Memory B cell (primary cell): Measurements from ENCODE around the gene CHMP4B.

Experiments
- ATAC-seq: fragments of 150-1000 bp; cut with Tn5 transposase; 2 replicates; pipeline ENCODE4 v1.10.0; 2021; ENCODE audit warnings: low read depth, mild to moderate bottlenecking, moderate library complexity
- DNase-seq, 2 donors: peaks; one replicate each; pipeline ENCODE4 v3.0.0; 2022; ENCODE audit warnings: low spot score in 2 of 2
- H3K27ac Mint-ChIP-seq: one replicate; pipeline ENCODE4 v1.8.0; 2022; ENCODE audit warnings: mild to moderate bottlenecking, moderate library complexity, mixed read lengths
- H3K27me3 Mint-ChIP-seq: one replicate; pipeline ENCODE4 v1.8.0; 2022; ENCODE audit warnings: mixed read lengths
- H3K36me3 Mint-ChIP-seq: one replicate; pipeline ENCODE4 v1.8.0; 2022; ENCODE audit warnings: mild to moderate bottlenecking, mixed read lengths
- H3K4me1 Mint-ChIP-seq: one replicate; pipeline ENCODE4 v1.8.0; 2022; ENCODE audit warnings: mixed read lengths
- H3K4me3 Mint-ChIP-seq: one replicate; pipeline ENCODE4 v1.8.0; 2022; ENCODE audit warnings: mild to moderate bottlenecking, moderate library complexity, mixed read lengths
- H3K9me3 Mint-ChIP-seq: one replicate; pipeline ENCODE4 v1.8.0; 2022; ENCODE audit warnings: mixed read lengths

The CHMP4B gene

DNA sequence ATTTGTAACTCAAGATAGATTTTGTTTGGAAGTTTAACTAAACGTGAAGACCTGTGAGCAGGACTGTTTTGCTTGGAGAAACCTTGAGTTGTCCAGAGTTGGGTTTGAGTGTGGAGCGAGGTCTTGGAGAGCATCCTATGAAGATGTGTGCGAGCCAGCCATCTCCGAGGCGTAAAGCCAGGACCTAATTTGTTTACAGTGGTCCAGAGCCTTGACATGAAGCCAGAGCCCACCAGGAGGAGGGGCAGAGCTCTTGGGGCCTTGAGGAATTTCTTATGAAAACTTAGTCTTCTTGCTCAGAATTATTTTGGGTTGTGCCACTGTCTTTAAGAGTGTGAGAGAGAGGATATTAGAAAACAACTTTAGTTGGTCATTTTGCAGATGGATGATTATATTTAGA is 6.3 kb downstream of the CHMP4B start:
- no peak overlapping the region for H3K4me3 Mint-ChIP-seq
- H3K36me3 Mint-ChIP-seq, result peaks cover 20% of the 10 kb centered on the region
- DNase-seq (no peak), ATAC-seq (no peak)
- no peaks in the 10 kb centered on the region for H3K9me3 Mint-ChIP-seq
- H3K4me1 Mint-ChIP-seq, result peaks cover 56% of the 10 kb centered on the region
- H3K27me3 Mint-ChIP-seq, result no peaks in the 10 kb centered on the region
- H3K27ac Mint-ChIP-seq, result peak overlapping the region; percentile 30

DNA sequence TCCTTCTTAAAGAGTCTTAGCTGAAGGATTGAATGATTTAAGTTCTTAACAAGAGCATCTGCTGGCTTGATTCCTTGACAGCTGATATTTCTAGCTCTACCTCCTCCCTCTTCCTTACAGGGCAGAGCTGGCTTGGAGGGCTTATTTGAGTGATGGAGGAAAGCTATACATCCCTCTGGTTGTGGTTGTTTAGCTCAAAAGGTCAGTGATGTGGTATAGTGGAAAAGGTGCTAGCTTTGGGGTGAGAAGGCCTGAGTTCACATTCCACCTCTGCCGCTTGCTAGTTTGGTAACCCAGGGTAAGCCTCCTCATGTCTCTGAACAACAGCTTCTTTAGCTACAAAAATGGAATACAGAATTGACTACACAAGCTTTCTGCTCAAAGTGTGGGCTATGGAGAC is 8.3 kb downstream of the CHMP4B start:
- ATAC-seq, result no peak
- Mint-ChIP-seq H3K9me3 (no peaks in the 10 kb centered on the region), H3K4me3 (no peak overlapping the region)

DNA sequence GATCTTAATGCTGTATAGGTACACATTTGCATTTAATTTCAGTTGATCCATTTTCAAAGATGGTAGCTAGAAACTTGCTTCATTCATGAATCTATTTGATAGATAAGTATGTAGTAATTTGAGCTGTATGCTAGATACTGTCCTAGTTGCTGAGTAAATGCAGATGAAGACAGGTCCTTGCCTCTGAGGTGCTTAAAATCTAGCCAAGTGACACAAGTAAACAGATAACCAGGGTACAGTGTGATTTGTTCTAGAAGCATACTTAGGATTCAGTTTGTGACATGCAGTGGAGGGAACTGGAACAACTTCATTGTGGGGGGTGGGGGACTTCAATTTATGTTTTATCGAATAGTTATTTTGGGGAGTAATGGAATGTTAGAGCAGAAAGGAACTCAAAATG is 9.2 kb downstream of the CHMP4B start:
- DNase-seq, result no peak
- Mint-ChIP-seq H3K27ac (peak overlapping the region; percentile 42), H3K4me1 (peaks cover 40% of the 10 kb centered on the region), H3K27me3 (no peaks in the 10 kb centered on the region), H3K4me3 (no peak overlapping the region), H3K9me3 (no peaks in the 10 kb centered on the region), H3K36me3 (peaks cover 18% of the 10 kb centered on the region)
- ATAC-seq, result no peak

More for the DNA sequence above, 8.3 kb downstream of the CHMP4B start:
- DNase-seq, result no peak
- Mint-ChIP-seq H3K4me1 (peaks cover 40% of the 10 kb centered on the region), H3K36me3 (peaks cover 19% of the 10 kb centered on the region), H3K27me3 (no peaks in the 10 kb centered on the region), H3K27ac (peak overlapping the region; percentile 78)

DNA sequence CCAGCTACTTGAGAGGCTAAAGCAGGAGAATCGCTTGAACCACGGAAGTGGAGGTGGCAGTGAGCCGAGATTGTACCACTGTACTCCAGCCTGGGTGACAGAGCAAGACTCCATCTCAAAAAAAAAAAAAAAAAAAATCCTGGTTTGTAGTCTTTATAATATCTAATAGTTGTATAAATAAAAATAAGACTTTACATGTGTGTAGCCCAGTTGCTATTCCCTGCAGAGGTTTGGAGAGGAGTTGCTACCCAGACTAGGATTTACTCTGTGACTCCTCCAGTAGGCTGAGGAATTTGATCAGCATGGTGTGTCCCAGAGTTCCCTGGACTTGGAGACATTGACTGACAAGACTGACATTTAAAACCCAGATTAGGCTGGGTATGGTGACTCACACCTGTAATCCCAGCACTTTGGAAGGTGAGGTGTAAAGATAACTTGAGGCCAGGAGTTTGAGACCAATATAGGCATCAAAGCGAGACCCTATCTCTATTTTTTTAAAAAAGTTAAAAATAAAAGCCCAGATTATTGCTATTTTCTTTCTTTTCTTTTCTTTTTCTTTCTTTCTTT is 10.2 kb downstream of the CHMP4B start:
- ATAC-seq (no peak), DNase-seq (no peak)
- H3K9me3 Mint-ChIP-seq, result no peaks in the 10 kb centered on the region
- no peaks in the 10 kb centered on the region for H3K27me3 Mint-ChIP-seq
- no peak overlapping the region for H3K4me3 Mint-ChIP-seq
- H3K27ac Mint-ChIP-seq, result no peak overlapping the region
- peaks cover 48% of the 10 kb centered on the region for H3K4me1 Mint-ChIP-seq
- H3K36me3 Mint-ChIP-seq, result peaks cover 18% of the 10 kb centered on the region

DNA sequence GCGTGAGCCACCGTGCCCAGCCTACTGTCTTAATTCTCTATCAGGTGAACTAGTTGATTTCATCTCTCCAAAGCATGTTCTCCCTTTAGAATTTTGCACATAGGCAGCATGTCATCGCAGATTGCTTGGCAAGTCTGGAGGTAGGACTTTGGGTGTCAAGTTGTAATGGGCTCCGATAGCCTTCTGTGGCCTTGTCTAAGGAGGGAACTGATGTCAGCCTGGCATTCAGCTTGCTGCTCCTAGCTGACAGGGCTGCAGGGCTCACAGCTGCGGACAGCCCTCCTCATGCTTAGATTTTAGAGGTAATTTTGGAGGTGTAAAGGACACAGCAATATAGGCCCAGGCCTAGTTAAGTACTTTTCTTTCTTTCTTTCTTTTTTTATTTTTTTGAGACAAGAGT is 11.3 kb downstream of the CHMP4B start:
- H3K4me3 Mint-ChIP-seq, result no peak overlapping the region
- H3K36me3 Mint-ChIP-seq, result peaks cover 18% of the 10 kb centered on the region
- DNase-seq (no peak), ATAC-seq (no peak)
- peaks cover 47% of the 10 kb centered on the region for H3K4me1 Mint-ChIP-seq
- H3K27ac Mint-ChIP-seq, result no peak overlapping the region
- no peaks in the 10 kb centered on the region for H3K9me3 Mint-ChIP-seq
- H3K27me3 Mint-ChIP-seq, result no peaks in the 10 kb centered on the region

DNA sequence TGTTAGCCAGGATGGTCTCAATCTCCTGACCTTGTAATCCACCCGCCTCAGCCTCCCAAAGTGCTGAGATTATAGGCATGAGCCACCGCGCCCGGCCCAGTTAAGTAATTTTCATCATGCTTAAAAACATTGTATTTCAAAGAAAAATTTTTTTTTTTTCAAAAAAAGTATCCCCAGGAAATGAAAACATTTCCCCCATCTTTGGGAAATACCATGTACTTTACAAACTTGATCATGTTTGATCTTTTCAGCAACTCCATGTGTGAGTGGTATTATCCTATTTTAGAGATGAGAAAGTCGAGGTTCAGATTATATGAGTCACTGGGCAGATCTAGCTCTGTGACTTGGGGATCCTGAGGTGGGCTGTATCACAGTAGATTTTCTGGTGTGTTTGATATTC is 11.8 kb downstream of the CHMP4B start:
- Mint-ChIP-seq H3K27ac (no peak overlapping the region), H3K4me3 (no peak overlapping the region), H3K36me3 (peaks cover 16% of the 10 kb centered on the region), H3K9me3 (no peaks in the 10 kb centered on the region), H3K4me1 (peaks cover 45% of the 10 kb centered on the region), H3K27me3 (no peaks in the 10 kb centered on the region)
- DNase-seq (no peak), ATAC-seq (no peak)

GRCh38 chr20:33824852-33825251 is 13.7 kb downstream of the CHMP4B start:
- Mint-ChIP-seq H3K27ac (no peak overlapping the region), H3K4me3 (no peak overlapping the region)
- ATAC-seq, result no peak

DNA sequence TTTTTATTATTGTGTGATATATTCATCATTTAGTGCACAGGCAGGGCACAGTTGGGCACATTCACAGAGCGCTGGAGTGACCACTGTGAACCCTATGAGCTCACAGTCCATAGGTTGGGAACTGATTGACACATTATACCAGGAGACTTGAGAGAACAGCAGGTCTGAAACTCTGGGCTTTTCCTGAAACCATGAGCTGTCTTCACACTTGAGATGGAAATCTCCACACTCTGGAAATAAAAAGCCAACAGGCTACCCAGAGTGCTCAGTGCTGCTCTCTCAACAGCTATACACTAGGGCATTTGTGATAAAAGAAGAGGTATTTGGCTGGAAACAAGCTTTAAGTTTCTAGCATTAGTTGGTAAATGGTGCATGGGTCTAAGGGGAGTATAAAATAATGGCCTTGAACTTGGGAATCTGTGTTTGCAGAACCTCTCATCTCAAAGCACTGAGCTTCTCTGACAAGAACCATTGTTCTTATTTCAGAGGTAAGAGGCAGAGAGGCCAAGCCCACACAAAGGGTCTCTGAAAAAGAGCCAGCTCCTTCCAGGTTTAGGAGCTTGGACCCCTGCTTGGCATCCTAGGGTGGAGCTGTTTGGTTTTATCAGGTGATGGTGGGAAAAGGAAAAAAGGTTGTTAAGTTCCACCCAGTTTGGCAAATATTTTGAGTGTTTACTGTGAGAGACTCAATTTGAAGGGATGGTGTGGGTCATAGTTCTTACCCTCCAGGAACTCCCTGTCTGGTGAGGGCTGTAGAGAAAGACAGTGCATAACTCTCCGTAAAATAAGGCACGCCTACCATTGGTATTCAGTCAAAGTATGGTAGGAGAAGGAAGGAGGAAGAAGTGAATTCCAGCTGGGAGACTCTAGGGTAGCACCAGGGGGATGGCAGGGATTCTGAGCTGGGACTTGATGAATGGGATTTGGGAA is 14.5 kb downstream of the CHMP4B start:
- Mint-ChIP-seq H3K27ac (peak overlapping the region; percentile 77), H3K9me3 (no peaks in the 10 kb centered on the region), H3K27me3 (no peaks in the 10 kb centered on the region), H3K4me1 (peaks cover 45% of the 10 kb centered on the region), H3K4me3 (no peak overlapping the region), H3K36me3 (peaks cover 15% of the 10 kb centered on the region)
- ATAC-seq (no peak), DNase-seq (no peak)

More at GRCh38 chr20:33824852-33825251, 13.7 kb downstream of the CHMP4B start:
- H3K4me1 Mint-ChIP-seq, result peaks cover 48% of the 10 kb centered on the region
- no peak for DNase-seq
- H3K36me3 Mint-ChIP-seq, result peaks cover 17% of the 10 kb centered on the region
- no peaks in the 10 kb centered on the region for H3K9me3 Mint-ChIP-seq
- no peaks in the 10 kb centered on the region for H3K27me3 Mint-ChIP-seq

DNA sequence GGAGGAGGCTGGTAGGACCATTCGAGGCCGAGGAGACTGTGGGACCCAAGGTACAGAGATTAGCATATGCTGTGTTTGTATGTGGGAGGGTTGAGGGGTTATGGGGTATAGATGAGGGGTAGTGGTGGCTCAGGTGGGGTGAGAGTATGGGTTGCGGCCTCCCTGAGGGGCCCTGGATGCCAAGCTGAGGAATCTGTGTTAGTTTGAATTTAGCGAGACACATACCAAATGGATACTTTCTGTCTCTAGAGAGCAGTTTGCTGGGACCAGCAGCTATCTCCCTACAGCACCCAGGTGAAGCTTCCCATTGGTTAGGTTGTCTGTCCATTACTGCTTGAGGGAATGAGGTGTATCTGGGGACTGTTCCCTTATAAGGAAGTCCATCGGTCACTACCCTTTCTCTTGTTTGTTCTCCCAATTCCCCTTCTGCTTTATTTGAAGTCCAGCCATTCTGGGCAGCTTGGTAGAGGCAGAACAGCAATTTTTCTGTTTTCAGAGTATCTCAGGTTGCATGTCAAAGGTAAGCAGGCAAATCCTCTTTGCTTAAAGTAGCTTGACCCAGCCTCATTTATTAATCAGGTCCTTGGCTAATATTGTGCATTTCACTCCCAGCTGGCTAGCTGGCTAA is 15.2 kb downstream of the CHMP4B start:
- Mint-ChIP-seq H3K4me3 (no peak overlapping the region), H3K4me1 (peaks cover 45% of the 10 kb centered on the region)

GRCh38 chr20:33827109-33827508 is 16.0 kb downstream of the CHMP4B start:
- Mint-ChIP-seq H3K36me3 (peaks cover 17% of the 10 kb centered on the region), H3K27me3 (no peaks in the 10 kb centered on the region), H3K27ac (peak overlapping the region; percentile 49), H3K4me1 (peaks cover 45% of the 10 kb centered on the region), H3K9me3 (no peaks in the 10 kb centered on the region), H3K4me3 (no peak overlapping the region)
- no peak for DNase-seq
- no peak for ATAC-seq

More for the DNA sequence above, 15.2 kb downstream of the CHMP4B start:
- DNase-seq (no peak), ATAC-seq (no peak)
- Mint-ChIP-seq H3K27ac (peak overlapping the region; percentile 49), H3K27me3 (no peaks in the 10 kb centered on the region), H3K36me3 (peaks cover 15% of the 10 kb centered on the region), H3K9me3 (no peaks in the 10 kb centered on the region)

- H3K27ac Mint-ChIP-seq, result peak overlapping the region; percentile 79
- peaks cover 45% of the 10 kb centered on the region for H3K4me1 Mint-ChIP-seq
Observed at GRCh38 chr20:33827634-33828325, 16.6 kb downstream of the CHMP4B start.

DNA sequence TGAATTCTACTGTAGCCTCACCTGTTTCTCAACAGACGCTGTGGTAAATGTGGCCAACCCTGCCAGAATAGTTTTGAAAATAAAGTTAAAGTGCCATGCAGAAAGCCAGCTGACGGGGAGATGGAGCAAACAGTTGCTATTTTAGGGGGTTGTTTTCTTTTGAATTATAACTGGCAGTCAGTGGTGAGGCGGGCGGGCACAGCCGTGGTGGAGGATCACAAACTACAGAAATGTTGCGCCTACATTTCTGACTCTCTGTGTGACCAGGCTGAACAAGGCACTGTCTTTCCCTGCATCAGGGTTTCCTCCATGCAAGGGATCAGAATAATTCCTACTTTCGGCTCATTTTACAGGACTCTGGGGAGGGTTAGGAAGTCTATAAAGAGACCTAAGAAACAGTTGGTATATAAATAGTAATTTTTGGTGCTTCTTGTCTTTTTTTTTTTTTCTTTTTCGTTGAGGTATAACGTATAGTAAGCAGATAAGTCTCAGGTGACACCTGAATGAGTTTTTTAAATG is 17.2 kb downstream of the CHMP4B start:
- peaks cover 50% of the 10 kb centered on the region for H3K4me1 Mint-ChIP-seq
- no peak for ATAC-seq
- DNase-seq, result no peak
- H3K36me3 Mint-ChIP-seq, result peaks cover 23% of the 10 kb centered on the region
- peak overlapping the region; percentile 79 for H3K27ac Mint-ChIP-seq
- H3K27me3 Mint-ChIP-seq, result no peaks in the 10 kb centered on the region
- no peaks in the 10 kb centered on the region for H3K9me3 Mint-ChIP-seq
- H3K4me3 Mint-ChIP-seq, result no peak overlapping the region

More at GRCh38 chr20:33827634-33828325, 16.6 kb downstream of the CHMP4B start:
- Mint-ChIP-seq H3K9me3 (no peaks in the 10 kb centered on the region), H3K36me3 (peaks cover 18% of the 10 kb centered on the region), H3K4me3 (no peak overlapping the region), H3K27me3 (no peaks in the 10 kb centered on the region)
- DNase-seq, result no peak
- ATAC-seq, result no peak

DNA sequence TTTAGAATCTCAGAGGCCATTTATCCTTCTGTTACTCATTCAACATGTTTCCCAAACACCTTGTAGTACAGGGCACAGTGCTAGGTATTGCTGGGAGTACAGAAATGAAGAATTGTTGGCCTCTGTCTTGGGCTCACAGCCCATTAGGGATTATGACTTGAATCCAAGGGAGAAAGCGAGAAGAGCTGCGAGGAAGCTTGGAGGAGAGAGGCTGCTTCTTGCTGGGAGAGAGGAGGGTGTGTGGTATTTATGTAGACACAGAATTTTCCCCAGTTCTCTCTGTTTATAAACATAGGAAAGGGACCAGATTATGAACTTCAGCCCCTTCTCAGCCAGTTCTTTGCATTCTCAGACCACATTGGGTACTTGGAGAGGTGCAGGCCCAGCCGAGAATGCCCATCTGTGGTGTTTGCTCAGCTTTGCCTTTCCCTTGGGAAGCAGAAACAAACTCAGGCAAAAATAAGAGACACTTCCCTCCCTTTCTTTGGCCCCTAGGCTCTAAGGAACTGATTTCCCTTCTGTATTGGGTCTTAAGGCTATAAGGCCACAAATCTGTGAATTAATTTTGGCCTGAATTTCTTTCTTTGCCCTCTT is 17.9 kb downstream of the CHMP4B start:
- Mint-ChIP-seq H3K36me3 (peaks cover 27% of the 10 kb centered on the region), H3K27me3 (no peaks in the 10 kb centered on the region), H3K27ac (peak overlapping the region; percentile 79), H3K4me3 (no peak overlapping the region), H3K4me1 (peaks cover 56% of the 10 kb centered on the region), H3K9me3 (no peaks in the 10 kb centered on the region)
- ATAC-seq, result no peak
- no peak for DNase-seq
